Measurements from ENCODE around the gene GNG11. TPM values are rescaled to one million over a fixed set of nuclear protein-coding genes. Genes with fewer than 3 reads are reported as not detected.

GNG11 gene
- total RNA-seq, 1 donor from 2014 or later: 31.6 TPM

- DNase-seq: no peak
Measured at GRCh38 chr7:93948106-93948505, 26.6 kb downstream of the GNG11 start.

DNA sequence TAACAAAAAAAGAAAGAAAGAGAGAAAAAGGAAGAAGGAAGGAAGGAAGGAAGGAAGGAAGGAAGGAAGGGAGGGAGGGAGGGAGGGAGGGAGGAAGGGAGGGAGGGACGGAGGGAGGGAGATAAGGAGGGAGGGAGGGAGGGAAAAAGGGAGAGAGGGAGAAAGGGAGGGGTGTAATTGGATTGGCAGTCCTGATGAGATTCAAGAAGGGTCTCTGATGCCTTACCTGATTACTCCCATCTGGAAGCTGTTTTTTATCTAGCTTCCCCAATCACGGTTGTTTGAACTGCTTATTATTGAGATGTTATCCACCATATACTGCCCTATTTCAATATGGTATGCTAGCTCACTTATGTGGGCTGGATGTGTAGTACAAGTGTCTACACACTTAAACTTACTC lies 27.3 kb downstream of the GNG11 start:
- DNase-seq: no peak

DNA sequence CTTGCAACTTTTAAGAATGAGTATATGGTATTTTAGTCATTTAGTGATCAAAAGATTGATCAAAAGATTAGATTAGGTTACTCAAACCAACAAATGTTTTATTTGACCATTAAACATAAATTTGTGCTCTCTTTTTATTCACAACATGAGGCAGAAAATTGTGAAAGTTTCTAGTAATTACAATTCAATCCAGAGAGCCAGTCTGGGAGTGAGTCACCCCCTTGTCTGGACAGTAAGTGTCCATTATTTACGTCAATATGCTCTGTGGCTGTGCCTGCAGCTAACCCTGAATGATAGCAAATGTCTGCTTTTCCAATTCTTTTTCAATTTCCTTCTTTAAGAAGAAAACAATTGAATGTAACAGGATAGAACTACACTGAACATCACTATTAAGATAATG lies 27.9 kb downstream of the GNG11 start:
- DNase-seq: no peak

DNA sequence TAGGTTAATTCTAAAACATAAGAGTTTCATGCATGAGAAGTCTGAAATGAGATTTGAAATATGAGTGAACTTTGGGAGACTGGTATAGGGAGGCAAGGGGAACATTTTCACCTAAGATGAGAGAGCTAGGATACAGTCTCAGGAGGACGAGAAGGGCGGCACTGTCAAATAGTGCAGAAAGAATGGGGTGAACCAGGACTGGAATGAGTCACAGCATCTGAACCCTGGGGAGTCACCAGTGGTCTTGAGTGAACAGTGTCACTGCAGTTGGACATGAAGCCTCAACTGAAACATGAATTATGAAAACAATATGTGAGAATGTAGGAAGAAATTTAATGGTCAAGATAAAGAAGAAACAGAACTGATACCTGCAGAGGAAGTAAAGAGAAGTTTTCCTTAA lies 33.8 kb downstream of the GNG11 start:
- DNase-seq: no peak

DNA sequence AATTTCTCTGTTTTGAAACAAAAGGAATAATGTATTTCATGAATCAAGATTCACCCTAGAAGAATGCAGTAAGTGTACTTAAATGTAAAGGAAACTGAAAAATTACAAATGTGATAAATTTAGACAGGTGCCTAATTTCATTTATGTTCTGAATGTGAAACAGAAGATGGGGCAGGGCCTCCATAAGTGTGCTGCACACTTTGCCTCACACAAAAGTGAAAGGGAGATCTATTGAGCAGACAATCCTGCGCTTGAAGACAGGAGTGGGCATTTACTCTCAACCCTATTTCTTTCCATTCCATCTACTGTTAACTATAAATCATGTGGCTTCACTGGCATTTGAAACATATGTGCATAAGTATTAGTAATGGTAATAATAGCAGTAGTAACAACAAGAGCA lies 36.2 kb downstream of the GNG11 start:
- no peak for DNase-seq

DNA sequence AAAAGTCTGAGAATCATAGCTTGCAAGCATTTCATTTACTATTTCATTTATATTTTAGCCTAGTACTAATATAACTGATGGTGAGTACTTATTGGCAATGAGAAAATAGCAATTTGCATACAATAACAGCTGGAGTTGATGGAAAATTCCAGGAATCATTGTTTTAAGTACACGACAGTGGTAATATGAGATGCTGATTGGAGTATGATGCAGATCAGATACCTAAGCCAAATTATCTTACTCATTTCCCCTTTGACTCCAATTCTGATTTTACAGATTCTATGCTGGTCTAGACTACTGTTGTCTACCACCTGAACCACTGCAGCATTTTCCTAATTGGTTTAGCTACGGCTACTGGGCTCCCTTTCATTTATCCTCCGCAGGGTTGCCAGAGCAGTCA lies 36.7 kb downstream of the GNG11 start:
- no peak for DNase-seq

DNA sequence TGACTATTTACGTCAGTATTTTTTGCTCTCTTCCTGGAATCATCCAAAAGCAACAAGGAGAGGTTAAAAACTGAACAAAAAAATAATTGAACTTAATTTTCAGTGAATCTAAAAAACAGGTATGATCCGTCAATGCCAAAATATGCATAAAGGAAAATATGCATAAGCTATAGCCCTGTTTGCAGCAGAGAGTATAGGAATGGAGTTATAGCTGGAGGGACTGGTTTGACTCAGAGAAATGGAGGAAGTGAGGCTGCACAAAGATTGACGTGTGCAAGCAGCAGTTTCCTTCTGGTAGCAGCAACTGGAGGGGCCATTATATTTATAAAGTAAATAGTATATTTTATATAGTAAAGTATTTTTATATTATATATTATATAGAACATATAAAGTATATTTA lies 37.1 kb downstream of the GNG11 start:
- no peak for DNase-seq

GRCh38 chr7:93960986-93961385 lies 39.5 kb downstream of the GNG11 start:
- no peak for DNase-seq

DNA sequence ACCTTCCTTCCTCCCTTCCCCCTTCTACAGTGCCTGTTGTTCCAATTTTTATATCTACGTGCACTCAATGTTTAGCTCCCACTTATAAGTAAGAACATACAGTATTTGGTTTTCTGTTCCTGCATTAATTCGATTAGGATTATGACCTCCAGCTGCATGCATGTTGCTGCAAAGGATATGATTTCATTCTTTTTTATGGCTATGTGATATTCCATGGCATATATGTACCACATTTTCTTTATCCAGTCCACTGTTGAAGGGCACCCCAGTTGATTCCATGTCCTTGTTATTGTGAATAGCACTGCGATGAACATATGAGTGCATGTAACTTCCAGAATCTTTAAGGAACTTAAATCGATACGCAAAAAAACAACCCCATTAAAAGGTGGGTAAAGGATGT lies 42.7 kb downstream of the GNG11 start:
- no peak for DNase-seq

- no peak for DNase-seq
Measured at GRCh38 chr7:93964813-93965212, 43.3 kb downstream of the GNG11 start.

DNA sequence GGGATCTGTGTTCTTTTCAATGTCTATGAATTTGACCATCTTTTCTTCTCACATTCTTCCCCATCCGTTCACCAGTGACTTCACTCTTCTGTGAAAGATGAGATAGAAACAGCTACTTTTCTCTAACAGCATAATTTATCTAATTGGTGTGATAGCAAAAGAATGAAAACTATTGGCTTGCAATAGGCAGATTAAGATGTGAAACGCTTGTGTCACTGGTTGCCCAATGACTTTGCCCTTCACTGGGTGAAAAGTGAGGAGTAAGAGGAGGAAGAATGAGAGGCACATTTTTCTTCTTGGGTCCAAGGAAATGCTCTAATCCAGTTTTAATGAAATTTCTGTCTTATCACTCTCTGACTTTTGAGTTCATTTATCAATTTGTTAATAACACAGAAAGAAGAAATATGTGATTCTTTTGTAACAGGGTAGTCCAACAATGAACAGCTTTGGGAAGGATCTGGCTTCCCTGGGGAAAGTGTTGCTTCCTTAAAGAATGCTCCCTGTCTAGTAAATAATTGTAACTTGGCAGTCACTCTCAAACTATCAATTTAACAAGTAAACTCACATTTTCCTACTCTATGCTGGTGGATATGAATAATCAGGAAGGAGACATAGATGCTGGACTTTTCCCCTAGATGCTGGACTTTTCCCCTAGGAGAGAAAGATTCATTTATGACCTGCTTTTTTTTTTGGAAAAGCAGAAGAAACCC lies 47.5 kb downstream of the GNG11 start:
- no peak for DNase-seq

DNA sequence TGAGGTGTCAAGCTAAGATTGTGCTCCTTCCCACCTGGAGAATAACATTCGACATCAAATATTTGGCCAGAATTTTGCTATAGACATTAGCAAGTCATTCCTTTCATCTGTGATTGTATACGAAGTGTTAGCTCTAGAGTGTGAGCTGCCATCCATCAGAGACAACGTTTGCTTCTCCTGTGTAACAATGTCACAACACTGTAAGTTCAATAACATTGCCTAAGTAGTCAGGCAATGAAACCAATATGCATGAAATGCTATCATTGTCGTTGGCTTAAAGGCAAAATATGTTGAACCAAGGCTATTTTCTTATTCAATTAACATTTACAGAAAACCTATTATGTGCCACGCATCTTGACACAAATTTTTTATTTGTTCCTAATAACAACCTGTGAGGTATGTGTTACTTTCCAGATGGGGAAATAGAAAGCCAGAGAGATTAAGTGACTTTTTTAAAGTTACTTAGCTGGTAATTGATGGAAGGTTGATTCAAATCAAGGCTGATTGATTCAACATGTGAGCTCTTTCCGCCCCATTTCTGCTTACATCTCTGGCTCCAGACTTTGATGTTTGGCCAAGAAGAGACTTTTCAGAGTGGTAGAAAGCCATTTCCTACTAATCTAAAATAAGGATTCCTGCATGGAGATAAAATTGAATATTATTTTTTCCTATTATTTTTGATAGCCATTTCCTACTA lies 50.6 kb downstream of the GNG11 start:
- no peak for DNase-seq

DNA sequence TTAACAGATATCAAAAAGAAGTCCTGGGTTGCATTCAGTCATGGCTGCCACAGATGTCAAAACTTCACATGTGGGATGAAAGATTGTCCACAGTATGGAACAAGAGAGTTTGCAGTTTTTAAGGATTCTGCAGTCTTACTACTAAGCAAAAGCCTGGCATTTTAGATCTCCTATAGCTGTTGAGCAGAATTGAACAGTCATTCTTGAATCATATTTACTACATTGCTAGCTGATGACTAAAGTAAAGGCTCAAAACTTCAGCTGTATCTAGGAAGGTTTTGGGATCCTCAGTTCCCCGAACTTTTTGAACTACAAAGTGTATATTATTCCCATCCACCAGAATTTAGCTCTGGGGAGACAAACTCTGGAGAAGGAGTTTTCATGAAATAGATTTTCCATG lies 51.6 kb downstream of the GNG11 start:
- no peak for DNase-seq

- peak; percentile 16 for DNase-seq
Measured at GRCh38 chr7:93977211-93977950, 55.8 kb downstream of the GNG11 start.

Small RNA genes within 50 kb of the gene (small RNA-seq; reads per million reads assigned to genes)
- not detected for gene AC002076.2 (ENCODE audit: low replicate concordance)

Other genes with a start within 250 kb of the GNG11 start
- 2.6 TPM for gene TFPI2, start 31.0 kb upstream of the GNG11 start, total RNA-seq
- gene GNGT1, start 15.2 kb upstream of the GNG11 start, total RNA-seq: not detected
- gene BET1, start 82.6 kb downstream of the GNG11 start, total RNA-seq: 34.3 TPM